ENCODE measurements around the gene RGS16.

Gene RGS16

DNA sequence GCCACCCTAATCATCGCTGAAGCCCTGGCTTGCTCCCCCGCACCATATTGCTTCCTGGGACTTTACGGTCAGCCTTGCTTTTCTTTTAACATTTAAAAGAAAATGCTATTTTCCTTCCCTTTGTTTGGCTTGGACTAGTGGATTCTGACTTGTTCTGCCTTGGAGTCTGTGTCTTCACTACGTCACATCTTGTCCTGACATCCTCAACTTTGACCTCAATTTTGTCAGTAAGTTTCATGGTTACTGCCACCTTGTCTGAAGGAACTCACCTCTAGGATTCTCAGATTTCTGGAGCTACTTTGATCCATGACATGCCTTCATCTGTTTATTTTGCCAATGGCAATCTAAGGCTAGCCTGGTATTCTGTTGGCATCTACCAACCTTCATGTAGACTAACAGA lies 19.4 kb downstream of the RGS16 start:
- DNase-seq (ENCODE audit: low read depth, low spot score) = no peak

DNA sequence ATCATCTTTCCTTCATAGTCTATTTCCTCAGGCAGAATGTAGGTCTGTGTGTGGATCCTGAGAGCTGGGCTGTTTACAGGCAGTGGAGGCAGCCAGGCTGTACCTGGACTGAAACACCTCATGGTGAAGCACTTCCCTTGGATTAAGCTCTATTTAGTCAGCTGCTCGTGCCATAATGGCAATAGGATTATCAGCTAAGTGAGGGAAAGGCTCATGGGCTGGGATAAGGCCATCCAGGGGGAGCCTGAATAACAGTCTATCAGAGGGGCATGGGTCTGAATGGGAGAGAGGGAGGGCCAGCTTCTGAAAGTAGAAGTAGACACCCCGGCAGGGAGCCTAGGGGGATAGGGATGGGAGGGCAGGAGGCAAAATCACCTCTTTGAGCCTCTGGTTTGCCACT lies 23.5 kb downstream of the RGS16 start:
- DNase-seq (ENCODE audit: low read depth, low spot score) = no peak

DNA sequence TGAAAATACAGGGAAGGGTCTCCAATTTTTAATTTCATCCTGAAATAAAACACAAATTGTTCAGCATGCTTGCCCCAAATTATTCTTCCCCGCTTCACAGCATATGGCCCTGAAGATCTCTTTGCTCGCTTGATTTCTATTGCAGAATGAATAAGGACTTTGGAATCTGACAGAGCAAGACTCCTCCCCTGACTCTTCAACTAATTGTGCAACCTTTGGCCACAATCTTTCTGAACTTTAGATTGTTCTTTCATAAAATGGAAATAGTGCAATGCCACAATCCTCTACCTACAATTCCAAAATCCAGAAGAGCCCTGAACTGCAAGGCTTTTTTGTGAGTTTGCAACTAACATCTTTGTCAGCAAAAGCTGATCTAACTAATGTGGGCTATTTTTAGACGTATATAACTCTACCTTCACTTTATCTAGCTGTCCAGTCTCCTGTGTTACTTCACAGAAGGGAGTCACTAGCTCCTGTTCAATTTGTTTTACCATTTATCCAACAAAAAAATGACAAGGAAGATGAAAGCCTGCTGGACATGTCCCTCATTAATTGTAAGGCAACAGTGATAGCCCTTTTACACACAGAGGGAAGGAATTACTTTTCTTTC lies 28.5 kb downstream of the RGS16 start:
- DNase-seq (ENCODE audit: low read depth, low spot score) = peak; percentile 32

DNA sequence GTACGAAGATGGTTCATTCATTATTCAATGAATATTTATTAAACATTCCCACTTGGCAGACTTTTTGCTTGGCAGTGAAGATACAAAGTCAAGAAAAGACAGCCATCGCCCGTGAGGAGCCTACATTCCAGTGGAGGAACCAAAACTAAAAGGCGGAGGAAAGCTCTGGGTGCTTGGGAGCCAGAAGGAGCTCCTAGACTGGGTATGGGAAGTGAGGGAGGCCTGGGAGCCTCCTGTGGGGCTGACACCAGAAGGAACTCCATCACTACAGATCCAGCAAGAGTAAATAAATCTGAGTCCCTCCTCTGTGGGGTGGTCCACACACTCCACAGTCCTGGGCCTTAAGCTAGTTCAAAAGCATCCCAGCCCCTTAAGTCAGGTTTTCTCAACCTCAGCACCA lies 30.0 kb downstream of the RGS16 start:
- DNase-seq (ENCODE audit: low read depth, low spot score) = no peak

DNA sequence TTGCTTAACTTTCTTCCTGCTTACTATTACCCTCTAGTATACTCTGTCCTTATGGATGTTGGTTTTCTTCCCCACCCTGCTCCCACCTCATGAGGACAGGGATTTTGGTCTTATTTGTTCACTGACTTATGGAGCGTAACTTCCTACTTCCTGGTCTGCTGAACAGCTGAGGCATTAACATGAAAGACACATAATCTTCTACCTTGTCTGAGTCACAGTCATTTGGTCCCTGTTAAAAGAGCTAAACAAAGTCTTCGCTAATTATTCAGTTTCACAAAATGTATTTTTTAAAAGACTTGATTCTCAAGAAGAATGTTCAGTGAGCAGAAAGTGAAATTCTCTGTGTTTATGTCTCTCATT lies 33.6 kb downstream of the RGS16 start:
- no peak for DNase-seq (ENCODE audit: low read depth, low spot score)

DNA sequence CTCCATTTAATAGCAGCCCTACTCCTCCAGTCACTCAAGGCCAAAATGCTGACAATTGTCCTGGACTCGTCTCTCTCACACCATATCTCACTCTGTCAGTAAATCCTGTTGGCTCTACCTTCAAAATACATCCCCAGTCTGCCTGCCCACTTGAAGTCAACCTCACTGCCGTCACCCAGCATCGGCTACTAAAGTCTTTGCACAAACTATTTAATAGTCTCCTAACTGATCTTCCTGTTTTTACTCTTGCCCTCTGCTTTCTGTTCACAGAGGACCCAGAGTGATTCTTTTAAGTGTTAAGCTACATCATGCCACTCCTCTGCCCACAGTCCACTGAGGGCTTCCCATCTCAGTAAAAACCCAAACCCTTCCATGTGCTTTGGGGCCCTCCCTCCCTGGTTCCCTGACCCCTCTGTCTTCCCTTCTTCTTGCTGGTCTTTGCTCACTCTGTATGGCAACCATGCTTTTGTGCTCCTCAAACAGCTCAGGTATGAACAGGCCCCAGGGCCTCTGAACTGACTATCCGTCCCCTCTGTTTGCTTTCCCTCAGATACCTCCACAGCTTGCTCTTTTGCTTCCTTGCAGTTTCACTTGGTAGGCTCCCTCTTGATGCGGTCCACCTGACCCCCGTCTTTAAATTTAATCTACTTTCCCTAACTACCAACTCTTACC lies 34.1 kb downstream of the RGS16 start:
- no peak for DNase-seq (ENCODE audit: low read depth, low spot score)

DNA sequence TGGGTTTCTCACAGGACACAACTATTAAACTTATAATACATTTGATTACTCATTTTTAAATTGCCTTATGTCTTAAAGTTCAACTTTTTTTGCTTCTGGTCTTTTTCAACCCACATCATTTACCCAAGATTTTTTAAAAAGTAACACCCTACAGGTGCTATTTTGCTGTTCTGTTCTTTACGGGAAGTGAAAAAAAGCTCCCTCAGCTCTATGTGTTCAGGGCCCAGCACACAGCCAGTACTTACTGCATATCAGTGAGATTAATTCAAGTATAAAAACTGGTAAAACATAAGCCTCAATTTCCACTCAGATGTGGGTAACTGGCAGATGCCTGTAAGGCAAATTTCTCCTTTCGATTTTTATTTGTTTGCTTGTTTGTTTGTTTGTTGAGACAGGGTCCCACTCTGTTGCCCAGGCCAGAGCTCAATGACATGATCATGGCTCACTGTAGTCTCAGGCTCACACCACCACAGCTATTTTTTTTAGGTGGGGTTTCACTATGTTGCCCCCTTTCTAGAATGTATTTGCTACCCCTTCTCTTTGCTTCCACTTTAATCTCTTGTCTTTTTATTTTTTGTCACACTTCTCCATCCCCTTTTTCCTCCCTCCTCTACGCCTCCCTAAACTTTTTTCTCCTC lies 35.4 kb downstream of the RGS16 start:
- DNase-seq (ENCODE audit: low read depth, low spot score) = no peak

- DNase-seq (ENCODE audit: low read depth, low spot score) = no peak
These were observed 36.6 kb downstream of the RGS16 start for GRCh38 chr1:182567629-182568028.

- no peak for DNase-seq (ENCODE audit: low read depth, low spot score)
These were observed 38.7 kb downstream of the RGS16 start for GRCh38 chr1:182565537-182565936.

GRCh38 chr1:182564406-182565004 lies 39.7 kb downstream of the RGS16 start:
- no peak for DNase-seq (ENCODE audit: low read depth, low spot score)

DNA sequence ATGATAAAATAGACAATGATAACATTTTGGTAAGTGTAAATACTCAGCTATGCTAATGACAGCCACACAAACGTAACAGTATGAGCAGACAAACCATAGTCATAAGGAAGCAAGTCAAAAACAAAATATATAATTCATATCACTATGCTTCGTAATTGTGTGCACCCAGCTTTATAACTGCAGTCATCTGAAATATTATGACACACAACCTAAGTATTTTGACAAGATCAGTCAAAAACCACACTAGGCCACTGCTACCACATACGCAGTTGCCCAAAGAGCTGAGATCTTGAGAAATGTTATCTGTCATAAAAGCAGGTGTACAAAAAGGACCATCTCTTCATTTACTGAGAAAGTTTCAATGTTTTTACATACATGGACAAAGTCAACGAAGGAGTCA lies 41.1 kb downstream of the RGS16 start:
- DNase-seq (ENCODE audit: low read depth, low spot score) = no peak

- DNase-seq (ENCODE audit: low read depth, low spot score) = no peak
These were observed 42.7 kb downstream of the RGS16 start for GRCh38 chr1:182561456-182561855.

DNA sequence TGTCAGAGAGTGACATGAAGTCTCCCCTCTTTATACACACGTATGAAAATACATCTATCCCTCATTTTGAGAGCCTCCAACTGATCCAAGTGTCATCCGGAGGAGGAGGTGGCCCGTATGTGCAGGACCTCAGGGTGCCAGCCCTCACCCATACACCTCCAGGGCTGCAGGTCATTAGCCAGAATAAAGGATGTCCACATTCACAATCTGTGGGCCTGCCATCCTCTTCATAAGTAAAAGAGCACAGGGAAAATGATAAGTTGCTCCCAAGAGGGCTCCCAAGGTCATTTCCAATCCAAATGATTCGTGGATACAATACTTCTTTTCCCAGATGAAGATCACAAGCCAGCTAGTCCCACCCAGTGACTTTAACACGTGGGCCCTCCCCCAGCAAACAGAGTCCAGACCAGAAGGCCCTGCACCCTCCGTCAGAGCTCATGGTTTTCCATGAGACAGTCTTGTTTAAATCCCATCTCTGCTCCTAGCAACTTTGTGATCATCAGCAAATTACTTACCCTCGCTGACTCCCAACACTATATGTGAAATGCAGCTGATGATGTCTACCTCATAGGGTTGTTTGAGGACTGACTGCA lies 43.7 kb downstream of the RGS16 start:
- DNase-seq (ENCODE audit: low read depth, low spot score) = no peak

DNA sequence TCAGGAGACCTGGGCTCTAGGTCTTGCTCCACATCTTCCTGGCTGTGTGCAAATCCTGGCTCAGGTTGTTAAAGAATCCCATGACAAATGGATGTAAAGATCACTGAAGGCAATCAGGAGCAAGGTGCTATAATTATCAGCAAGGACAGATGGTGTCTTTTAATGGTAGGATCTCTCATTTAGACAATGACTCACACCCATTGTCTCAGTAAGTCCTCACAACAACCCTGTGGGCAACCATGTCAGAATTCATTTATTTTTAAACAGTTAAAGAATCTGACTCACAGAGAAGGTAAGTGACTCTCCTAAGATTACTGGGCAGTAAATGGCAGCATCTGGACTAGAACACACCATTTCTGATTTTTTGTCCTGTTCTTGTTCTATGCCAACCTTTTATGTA lies 47.9 kb downstream of the RGS16 start:
- DNase-seq (ENCODE audit: low read depth, low spot score) = peak; percentile 2

GRCh38 chr1:182555493-182555892 lies 48.7 kb downstream of the RGS16 start:
- DNase-seq (ENCODE audit: low read depth, low spot score) = no peak

DNA sequence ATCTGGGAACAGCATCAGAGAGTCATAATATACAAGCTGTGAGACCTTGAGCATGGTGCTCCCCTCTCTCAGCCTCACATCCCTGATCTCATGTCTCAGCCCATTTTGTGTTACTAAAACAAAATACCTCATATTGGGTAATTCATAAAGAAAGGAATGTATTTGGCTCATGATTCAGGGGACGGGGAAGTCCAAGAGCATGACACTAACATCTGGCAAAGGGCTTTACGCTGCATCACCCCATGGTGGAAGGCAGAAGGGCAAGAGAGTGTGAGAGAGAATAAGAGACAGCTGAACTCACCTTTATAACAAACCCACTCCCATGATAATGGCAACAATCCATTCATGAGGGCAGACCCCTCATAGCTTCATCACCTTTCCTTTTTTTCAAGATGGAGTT lies 51.7 kb downstream of the RGS16 start:
- no peak for DNase-seq (ENCODE audit: low read depth, low spot score)

DNA sequence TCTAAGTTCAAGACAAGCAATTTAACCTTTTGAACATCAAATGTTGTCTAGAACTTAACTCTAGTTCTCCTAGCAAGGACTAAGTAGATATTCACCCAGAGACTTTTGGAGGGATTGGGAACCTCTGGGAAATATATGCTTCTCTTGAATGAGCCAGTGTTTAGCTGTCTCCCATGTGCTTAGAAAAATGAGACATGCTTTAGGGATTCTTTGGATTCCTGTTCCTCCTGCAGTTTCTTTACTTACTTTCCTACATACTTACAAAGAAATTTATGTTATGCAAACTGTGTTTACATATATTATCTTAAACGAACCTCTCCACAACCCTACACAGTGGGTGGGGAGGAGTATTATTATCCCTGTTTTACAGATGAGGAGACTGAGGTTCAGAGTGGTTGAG lies 54.4 kb downstream of the RGS16 start:
- no peak for DNase-seq (ENCODE audit: low read depth, low spot score)

DNA sequence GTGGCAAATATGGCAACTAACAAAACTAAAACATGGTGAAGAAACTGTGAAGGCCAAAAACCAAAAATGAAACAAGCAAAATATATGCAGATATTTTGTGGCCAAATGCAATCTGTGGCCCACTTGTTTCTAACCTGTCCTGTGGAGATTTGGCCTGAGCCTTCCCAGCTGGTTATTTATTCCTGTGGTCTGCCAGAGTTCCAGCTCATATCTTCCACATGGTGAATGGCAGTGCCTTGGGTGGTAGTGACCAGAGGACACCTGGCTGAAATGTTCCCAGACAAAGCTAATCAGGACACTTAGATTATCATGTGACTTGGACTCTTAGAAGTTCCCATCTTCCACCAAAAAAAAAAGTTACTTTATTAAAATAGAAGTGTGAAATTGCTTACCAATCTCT lies 54.8 kb downstream of the RGS16 start:
- no peak for DNase-seq (ENCODE audit: low read depth, low spot score)
